Measurements from ENCODE around the gene NRCAM.

Gene NRCAM

GRCh38 chr7:108246227-108246837, 209.9 kb downstream of the NRCAM start:
- DNase-seq (ENCODE audit: low read depth) = no peak

DNA sequence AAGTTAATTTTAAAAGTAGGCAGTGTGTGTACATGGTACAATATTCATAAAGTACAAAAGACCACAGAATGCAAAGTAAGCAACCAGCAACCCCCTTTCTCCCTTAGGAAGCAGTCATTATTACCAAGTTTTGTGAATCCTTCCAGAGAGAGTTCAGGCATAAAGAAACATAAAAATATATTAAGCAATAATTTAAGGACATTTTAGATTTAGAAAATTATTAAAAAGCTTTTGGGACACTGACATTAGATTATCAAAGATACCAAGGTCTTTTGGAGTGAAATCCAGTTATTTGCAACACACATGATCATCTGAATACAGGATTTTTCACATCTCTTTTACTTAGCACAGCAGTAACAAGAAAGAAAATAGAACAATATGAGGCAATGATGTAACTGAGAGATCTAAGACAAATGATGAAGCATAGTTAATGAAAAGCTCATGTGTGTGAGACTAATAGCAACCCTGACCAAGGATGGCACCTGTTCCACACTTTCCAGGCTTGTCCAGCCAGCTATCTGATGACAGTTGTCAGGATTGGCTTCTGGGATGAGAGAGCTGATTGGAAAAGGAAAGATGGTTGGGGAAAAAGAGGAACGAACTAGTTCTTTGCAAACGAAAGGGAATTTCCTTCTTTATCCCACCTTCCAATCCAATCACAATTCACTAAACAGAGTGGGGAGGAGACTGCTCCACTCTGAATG, 210.6 kb downstream of the NRCAM start:
- no peak for DNase-seq (ENCODE audit: low read depth)

DNA sequence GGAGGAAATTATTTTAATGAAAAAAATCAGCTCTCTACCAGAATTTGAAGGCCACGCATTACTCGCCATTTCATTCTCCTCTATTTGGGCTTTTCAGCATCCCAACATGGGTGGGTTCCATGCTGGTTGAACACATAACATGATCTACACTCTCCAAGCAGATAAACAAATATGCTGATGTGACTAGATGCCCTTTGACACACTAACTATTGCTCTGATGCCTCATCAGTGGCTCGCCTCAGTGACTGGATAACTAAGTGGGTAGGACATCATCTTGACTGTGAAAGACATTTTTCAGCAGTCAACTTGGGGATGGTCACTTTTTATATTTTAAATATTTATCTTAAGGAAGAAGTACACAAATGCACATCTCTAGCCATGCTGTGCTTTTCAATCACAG, 212.1 kb downstream of the NRCAM start:
- DNase-seq (ENCODE audit: low read depth) = no peak

DNA sequence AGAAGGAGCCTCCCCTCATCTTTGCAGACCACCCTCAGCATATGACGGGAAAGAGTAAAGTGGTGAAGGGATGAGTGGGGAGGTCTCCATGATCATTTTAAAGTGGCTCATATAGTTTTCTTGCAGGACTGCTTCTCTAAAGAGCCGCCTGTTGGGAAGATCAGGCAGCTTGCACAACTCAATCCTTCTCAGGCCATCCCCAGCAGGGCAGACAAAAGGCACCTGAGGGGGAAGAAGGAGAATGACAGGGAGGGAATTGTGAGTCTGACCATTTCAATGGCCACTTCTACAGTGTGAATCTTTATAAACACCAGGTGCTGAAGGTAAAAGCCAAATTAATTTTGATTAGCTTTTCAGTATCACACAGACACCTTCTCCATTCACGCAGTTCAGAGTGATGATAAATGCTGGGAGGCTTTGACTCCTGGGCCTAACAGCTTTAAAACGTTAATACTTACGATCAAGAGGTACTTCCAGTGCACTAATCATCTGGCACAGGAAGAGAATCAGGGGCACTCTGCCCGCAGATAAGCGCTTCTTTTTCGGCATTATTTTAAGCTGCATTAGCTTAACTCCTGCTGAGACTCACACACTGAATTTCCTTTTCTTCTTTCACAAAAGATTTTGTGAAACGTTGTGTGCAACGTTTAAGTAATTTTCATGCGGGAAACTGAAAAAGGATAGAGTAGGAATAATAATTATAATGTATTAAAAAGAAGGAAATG, 216.6 kb downstream of the NRCAM start:
- DNase-seq (ENCODE audit: low read depth) = no peak

GRCh38 chr7:108236681-108237415, 219.4 kb downstream of the NRCAM start:
- DNase-seq (ENCODE audit: low read depth) = no peak

- DNase-seq (ENCODE audit: low read depth) = no peak
Measured at GRCh38 chr7:108235451-108236061, 220.7 kb downstream of the NRCAM start.

GRCh38 chr7:108234971-108235450, 221.2 kb downstream of the NRCAM start:
- DNase-seq (ENCODE audit: low read depth) = no peak

- DNase-seq (ENCODE audit: low read depth) = no peak
Measured at GRCh38 chr7:108234281-108234680, 222.0 kb downstream of the NRCAM start.

- DNase-seq (ENCODE audit: low read depth) = no peak
Measured at GRCh38 chr7:108232076-108232475, 224.2 kb downstream of the NRCAM start.

GRCh38 chr7:108231221-108231620, 225.0 kb downstream of the NRCAM start:
- DNase-seq (ENCODE audit: low read depth) = no peak

GRCh38 chr7:108227366-108227765, 228.9 kb downstream of the NRCAM start:
- no peak for DNase-seq (ENCODE audit: low read depth)

DNA sequence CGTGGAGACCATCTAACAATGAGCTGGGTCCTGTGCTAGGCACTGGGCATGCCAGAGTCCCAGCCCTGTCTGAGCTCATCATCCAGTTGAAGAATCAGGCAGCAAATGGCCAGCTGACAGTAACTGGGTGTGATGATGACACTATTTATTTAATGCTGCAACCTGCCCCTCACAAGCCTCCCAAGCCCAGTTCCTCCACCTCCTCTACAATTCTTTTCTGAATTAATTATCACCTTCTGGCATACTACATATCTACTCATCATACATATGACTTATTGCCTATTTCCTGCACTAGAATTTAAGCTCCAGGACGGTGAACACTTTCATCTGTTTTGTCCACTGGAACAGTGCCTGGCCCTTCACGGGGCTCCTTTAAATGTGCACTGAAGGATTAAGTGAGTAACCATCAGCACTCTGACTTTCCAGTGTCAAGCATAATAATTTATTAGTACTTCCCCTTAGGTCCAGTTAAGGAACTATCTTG, 229.4 kb downstream of the NRCAM start:
- DNase-seq (ENCODE audit: low read depth) = no peak

DNA sequence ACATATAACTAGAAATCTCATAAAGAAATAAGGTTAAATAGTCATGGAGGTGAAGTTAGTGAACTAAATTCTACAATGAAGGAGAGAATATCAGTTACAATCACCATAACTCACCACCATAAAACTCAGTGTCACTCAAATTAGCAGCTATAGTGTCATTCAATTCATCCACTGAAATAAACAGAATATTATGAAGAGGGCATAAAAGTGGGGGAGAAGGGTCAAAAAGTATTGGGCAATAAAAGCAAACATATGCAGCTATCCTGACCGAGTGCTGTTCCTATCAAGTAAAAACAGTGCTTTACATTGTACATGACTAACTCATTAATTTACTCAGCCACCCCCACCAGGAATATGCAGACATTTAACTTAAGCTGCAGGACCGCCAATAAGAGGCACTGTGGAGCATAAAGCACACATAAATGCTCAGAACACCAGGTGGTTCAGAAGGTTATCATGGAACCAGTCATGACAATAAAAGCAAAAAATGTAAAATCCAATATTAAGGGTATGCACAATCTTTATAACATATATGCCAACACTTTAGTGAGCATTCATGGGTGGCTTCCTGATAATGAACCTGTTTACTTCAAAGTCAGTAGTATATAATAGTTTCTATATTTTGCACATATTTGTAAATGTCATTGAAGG, 230.6 kb downstream of the NRCAM start:
- no peak for DNase-seq (ENCODE audit: low read depth)

DNA sequence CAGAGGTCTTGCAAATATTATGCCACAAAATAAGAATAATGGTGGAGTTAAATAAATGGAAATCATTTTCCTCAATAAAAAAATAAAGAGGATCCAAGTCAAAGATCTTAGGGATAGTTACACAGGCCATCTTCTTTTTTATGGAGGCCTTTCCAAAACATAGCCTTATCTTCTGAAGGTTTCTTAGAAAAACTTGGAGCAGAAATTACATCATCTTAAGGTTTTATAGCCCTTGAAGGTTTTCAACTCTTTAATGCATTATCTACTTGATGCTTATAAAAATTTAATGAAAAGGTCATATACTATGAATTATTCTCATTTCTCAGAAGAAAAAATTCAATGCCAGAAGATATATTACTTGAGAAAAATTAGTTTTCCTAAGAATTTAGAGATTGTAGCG, 231.8 kb downstream of the NRCAM start:
- no peak for DNase-seq (ENCODE audit: low read depth)

DNA sequence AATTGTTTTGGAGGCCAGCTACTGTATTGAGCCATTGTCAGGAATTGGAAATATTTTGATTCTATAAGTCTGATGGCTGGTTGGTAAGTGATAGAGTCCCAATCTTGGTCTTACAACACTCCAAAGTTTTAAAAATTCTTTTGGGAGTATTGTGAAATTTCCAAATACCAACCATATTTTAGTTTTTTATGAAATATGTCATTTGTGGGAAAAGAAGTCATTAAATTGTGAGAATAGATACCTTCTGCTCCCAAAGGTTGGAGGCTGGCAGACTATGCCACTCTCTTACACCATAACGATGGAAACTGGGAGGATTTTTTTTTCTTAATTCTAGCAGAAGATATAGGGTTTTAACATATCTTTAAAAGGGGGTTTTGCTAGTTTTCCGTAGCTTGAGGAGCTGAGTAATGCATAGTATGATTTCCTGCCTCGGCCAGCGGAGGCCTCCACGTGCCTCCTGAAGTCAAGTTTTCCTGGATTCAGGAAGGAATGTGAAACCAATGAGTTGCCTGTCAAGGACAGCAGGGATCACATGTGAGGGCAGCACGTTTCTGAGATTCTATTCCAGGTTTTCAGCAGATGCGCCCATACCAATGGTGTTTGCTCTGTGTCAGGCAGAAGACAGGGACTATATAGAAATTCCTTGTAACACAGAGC, 233.9 kb downstream of the NRCAM start:
- DNase-seq (ENCODE audit: low read depth) = no peak

- DNase-seq (ENCODE audit: low read depth) = no peak
Measured at GRCh38 chr7:108211382-108212201, 244.6 kb downstream of the NRCAM start.

DNA sequence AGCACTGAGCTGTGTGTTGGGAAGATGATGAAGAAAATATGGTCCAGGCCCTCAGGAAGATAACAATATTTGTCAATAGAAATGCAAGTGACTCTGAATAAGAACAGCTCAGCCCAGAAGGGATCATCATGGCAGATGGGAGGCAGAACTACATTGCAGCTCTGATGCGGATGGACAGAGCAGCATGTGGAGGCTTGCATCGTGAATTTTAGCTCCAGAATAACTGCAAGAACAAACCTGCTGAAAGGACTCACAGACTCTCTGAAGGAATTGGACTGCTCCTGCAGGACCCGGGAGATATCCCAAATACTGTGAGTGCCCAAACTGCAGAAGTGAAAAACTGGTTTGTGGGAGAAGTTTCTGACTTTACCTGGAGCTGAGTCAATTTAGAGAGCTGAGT, 245.4 kb downstream of the NRCAM start:
- DNase-seq (ENCODE audit: low read depth) = no peak

DNA sequence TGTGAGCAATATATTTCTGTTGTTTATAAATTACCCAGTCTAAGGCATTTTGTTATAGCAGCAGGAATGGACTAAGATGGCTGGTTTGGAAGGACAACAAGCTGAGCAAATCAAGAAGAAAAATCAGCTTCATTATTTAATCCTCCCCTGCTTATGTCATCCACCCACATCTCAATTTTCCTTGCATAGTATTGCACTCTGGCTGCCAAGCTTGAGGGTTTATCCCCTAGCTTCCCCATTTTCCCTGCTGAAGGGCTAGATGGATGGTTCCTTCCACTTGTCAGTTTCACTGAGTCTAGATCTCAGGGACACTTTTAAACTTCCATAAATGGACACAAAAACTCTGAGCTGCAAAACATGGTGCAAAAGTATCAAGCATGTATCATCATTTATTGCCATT, 250.9 kb downstream of the NRCAM start:
- DNase-seq (ENCODE audit: low read depth) = no peak

DNA sequence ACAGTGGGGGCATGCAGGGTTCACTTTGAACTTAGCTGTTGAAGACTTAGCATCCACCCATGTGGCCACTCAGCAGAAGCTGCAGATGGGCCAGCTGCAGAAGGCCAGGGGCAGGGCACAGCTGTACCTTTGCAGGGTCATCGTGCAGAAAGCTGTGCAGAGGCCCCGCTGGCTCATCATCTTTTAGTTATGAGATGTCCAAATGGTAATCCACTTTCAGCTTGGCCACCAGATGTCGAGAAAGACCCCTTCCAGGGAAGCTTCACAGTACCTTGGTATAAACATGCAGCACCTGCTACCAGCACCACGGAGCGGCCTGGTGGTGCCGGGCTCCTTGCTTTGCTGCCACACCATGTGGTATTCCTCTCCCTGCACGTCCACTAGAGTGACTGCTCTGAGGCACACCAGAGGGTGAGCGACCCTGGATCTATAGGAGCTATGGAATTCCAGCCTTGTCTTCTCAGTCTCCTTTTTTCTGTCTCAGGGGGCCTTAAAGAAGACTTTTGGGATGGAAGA, 251.9 kb downstream of the NRCAM start:
- DNase-seq (ENCODE audit: low read depth) = no peak

DNA sequence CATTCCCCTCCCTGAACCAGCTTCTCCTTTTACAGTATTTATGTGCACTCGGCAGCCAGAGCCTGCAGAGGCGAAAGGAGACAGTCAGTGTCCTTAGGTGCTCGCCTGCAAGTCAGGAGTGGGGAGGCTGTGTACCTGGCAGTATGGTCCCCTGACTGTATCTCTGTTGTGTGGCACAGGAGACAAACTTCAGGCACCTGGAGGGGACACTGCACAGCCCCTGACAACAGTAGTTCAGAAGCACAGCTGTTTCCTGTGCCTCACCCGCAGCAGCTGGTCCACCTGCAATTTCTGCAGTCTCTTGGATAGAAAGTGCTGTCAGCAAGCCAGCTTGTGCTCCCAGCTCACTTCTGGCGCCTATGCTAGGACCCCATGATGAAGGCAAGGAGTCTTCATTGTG, 252.7 kb downstream of the NRCAM start:
- no peak for DNase-seq (ENCODE audit: low read depth)

Data from activated T-cell treated with anti-CD3 and anti-CD28 coated beads for 48 hours (primary cell).